HG03442 (cell line): ENCODE data around the gene ACY1.
A peak's percentile ranks its signal among the peaks of the same experiment; 100 is the strongest.

Experiments used
- ATAC-seq: cut with Tn5 transposase; IDR thresholded peaks from one replicate; pipeline ENCODE4 v1.9.1; 2021; ENCODE audit warnings: mild to moderate bottlenecking, moderate library complexity; ENCODE audit not compliant: unreplicated experiment

Gene ACY1

DNA sequence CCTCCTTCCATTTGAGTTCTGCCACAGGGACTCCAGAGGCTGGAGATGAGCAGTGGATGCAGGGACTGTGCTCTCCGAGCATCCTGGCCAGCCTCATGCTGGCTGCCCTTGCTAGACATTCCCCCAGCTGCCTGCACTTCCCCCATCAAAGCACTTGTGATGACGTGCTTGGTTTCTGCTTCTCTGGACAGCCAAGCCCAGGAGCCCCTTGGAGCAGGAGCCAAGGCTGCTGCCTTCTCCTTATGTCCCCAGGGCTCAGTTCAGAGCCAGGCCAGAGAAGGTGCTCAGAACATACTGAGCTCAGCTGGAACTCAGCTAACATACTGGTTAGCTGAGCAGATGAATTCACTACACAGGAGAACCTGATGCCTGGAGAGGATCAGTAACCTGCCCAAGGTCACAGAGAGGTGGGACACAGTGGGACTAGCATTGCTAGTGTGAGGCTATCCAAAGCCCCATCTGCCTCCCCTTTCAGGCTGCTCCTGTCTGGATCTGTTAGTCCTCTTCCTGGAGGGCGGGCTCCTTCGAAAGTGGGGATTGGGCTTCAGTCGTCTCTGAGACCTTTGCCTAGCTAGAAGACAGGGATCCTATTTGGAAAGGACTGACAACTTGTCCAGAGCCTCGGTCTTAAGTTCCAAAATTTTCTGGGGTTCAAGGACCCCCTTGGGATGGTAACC, 20.3 kb upstream of the ACY1 start:
- ATAC-seq, result no peak

DNA sequence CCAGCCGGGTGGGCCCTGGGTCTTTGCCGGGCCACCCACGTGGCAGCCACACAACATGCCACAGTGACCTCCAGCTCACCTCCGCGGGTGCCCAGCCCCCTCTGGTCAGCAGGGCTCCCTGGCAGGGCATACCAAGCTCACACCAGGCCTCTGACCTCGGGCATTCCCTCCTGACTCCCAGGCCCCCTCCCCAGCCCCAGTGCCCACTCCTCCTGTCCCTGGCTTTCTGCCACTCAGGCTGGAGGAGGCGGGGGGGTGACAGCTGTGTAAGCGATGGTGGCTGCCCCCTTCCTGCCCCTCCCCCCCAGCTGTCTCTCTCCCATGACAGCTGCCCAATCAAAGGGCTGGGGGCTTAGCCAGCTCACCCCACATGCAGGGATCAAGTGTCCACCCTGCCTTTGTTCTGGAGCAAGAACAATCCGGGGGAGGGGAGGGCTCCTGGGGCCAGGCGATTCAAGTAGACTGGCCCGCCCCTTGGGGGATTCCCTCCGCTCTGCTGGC, 19.3 kb upstream of the ACY1 start:
- ATAC-seq, result no peak

DNA sequence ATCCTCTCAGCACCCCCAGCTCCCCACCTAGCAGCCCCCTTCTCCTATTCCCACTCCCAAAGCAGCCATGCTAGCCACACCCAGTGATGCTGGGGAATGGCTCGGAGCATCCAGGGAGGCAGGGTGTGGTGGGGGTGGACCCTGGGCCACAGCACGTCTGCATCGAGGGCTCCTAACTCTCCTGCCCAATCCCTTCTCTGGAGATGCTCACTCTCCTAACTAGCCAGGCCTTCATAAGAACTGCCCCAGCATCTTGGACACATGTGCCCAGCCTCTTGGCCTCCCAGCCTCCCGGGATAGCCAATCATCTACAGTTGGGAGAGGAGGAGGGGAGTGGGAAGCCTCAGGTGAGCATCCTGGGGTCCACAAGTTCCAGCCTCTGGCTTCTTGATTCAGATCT, 18.8 kb upstream of the ACY1 start:
- ATAC-seq, result no peak

DNA sequence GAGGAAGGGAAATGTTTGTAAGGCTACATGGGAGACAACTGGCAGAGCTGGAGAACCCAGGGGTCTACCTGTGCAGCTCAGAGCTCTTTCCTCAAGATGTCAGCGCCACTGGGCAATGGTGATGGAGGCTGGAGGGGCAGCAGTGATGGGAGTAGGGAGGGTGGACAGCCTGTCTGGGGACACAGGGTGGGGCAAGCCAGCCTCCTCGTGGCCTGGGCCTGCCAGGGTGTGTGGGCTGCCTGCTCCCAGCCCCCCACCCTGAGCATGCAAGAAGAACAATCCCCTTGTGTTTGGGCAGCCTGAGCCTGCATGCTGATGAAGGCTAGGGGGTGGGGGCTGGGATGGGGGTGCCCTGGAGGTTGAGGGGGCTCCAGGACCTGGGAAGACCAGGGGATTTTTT, 17.3 kb upstream of the ACY1 start:
- no peak for ATAC-seq

DNA sequence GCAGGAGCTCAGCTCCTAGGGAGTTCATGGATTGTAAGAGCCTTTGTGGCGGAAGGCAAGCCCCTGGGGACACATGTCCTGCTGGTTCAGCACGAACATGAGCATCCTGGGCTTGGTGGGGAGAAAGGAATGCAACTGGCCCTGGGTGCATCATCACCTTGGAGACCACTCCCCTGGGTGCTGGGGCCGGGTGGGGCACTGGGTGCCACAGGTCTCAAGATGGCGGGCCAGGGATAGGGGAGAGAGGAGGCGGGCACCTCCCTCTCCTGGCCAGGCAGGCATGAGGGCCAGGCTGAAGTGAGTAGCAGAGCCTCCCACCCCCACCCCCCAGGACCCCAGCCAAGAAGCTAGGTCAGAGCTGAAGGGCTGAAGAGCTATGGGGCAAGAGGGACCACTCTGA, 16.8 kb upstream of the ACY1 start:
- ATAC-seq, result no peak

DNA sequence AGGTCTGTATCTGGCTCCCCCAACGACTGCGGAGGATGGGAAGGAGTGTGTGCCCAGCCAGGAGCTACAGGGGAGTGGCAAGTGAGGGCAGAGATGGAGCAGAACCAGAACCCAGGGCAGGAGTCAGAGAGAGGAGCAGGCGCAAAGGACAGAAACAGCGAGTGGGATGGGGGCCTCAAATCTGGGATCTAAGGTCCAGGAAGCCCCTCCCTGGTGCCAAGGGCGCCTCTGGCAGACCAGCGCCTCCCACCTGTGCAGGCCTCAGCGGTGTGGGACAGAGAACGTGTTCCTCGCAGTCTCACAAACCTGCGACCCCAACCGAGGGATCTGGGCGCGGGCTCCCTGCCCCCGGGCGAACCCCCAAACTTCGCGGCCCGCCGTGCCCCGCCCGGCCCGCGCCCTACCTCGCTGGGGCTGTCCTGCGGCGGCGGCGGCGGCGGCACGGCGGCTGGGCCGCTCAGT, 16.4 kb upstream of the ACY1 start:
- ATAC-seq, result peak; percentile 41

- peak; percentile 42 for ATAC-seq
Observed at GRCh38 chr3:51967384-51968169, 15.8 kb upstream of the ACY1 start, which contains the start of gene PCBP4. PCBP4 (minus strand) TSS chr3:51967454; CDS start chr3:51961240, 6,214 bp downstream.

DNA sequence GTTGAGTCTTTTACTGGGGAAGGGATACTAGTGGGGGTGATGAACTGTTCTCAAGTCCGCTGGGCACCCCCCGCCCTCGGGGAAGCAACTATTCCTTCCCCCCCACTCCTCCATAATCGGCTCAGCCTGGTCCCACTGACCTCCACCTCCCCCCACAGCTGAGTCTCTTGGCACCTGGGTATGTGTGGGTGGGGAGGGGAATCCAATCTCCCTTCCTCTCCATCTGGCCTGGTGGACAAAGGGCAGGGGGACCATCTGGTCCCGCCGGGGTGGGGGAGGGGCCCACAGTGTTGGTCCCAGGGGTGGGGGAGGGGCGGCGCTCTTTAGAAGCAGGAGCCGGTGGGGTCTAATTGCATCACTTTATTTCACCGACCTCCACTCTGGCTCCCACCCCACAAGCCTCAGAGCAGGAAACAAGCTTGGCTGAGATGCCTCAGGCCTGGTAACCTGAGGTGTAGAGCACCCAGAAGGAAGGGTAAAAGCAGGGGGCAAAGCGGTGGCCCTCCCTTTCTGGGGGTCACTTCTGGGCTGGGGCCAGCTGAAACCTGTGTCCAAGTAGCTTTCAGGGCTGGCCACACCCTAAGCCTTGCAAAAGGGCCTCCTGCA, 15.1 kb upstream of the ACY1 start:
- ATAC-seq, result no peak

DNA sequence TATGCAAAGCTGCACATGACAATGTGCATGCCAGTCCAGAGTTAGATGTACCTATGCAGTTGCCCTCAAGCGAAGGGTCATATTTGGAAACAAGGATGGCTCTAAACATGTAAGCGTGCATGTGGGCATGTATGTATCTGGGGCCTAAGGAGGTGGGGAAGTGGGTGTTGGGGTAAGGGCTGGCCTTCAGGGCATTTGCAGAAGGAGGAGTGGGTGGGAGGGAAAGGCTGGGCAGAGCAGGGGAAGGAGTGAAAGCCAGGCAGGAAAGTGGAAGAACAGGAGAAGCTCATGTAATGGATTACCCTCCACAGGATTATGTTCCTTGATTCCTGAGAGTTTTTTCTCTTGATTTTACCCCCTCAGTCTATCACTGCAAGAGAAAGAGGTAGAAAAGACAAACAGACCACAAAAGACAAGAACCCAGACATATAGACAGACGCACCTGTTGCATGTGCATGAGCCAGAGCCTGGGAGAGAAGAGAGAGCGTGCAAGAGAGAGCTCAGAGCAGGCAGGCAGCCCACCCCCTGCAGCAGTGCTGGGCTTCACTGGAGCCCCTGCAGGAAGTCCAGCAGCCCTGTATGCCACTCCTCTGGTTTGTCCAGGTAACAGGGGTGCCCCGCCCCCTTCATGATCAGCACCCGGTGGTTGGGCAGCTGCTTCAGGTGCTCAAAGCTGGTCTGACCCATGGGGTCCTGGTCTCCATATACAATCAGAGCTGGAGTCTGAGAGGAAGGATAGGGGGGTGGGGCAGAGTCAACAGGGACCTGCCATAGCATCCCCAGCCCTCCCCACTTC, 14.3 kb upstream of the ACY1 start:
- no peak for ATAC-seq

DNA sequence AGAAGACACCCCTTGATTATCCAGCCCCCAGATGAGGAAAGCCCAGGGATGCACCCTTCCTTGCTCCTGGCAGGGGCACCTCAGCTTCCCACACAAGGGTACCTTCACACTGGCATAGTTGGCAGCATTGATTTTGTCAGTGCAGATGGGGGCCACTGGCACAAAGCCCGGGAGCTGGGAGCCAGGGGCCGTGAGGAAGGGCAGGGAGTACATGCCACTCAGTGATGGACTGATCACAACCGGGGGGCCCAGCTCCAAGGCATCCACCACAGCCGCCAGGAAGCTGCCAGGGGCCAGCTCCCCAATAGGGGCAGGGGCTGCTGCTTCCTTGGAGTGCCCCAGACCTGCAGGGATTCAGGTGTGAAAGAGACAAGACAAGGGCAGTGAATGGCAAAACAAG, 13.5 kb upstream of the ACY1 start:
- no peak for ATAC-seq

GRCh38 chr3:51970606-51971300, 12.6 kb upstream of the ACY1 start:
- ATAC-seq, result no peak

- ATAC-seq, result no peak
Observed at GRCh38 chr3:51971350-51971749, 12.0 kb upstream of the ACY1 start.

DNA sequence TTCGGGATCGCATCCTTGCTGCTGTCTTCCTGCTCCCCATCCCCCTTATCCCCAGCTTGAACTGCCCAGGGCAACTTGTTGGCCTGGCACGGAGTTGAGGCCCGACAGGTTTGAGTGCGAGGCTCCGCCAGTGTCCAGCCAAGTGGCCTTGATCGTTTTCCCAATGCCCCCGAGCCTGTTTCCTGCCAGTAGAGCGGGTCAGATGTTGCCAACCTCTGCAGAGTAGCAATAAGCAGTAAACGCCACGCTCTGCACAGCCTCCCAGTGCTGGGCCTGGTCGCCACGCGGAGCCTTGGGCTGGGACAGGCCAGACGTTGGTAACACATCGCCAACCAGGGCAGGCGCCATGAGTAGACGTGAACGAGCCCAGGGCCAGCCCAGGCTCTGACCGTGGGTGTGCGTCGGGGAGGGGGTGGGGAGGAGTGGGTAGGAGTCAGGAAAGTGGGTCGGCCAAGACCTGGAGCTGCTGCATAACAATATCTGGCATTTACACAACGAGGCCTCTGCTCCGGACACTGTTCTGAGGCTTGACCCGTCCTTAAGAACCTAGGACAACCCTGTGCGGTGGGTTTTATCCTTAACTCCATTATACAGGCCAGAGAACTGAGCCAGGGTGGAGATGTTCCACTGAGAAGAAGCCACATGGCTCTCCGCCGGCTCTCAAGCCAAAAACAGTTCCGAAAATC, 8.9 kb upstream of the ACY1 start:
- peak; percentile 2 for ATAC-seq

GRCh38 chr3:51974963-51975851, 8.1 kb upstream of the ACY1 start, which contains the start of gene ABHD14A:
ABHD14A (plus strand) TSS chr3:51975064; CDS start chr3:51975136, 72 bp downstream.
- ATAC-seq, result peak; percentile 52

GRCh38 chr3:51975852-51976549, 7.3 kb upstream of the ACY1 start:
- no peak for ATAC-seq

GRCh38 chr3:51977446-51978142, 5.7 kb upstream of the ACY1 start:
- ATAC-seq, result no peak

DNA sequence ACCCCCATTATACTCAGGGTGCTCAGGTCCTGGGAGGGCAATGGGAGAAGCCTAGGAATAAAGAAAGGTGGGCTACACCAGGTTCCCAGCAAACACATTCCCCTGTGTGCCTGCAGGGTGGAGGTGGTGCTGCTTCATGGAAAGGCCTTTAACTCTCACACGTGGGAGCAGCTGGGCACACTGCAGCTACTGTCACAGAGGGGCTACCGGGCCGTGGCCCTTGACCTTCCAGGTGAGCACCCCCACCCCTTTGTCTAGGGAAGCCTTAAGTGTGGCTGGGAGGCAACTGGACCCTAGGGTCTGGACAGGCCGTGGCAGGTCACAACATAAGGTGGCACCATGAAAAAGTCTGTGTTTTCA, 5.2 kb upstream of the ACY1 start:
- ATAC-seq, result no peak
